HCT116 (cell line): Measurements from ENCODE around the gene ZAP70. TPM values are rescaled to one million over a fixed set of nuclear protein-coding genes. Genes with fewer than 3 reads are reported as not detected.

Experiments
- ATAC-seq: fragments of 200-7000 bp; cut with Tn5 transposase; 2 replicates; pipeline ENCODE4 v1.9.1; 2020; ENCODE audit warnings: mild to moderate bottlenecking, moderate library complexity
- BruUV-seq: library from RNA; stranded (reverse); fragments of 400-500 nt; replicated peaks from 2 replicates; lab custom pipeline; 2021; lab: Mats Ljungman, UMichigan
- CTCF ChIA-PET: fragments of 300-600 bp; sonication (Branson Sonifier 250); formaldehyde crosslinking; loops from one replicate; lab custom pipeline; 2021; ENCODE audit warnings: antibody characterized with exemption; lab: Charles Lee
- POLR2A ChIA-PET: fragments of 300-600, 350-600 bp; sonication (Branson Sonifier 250); formaldehyde crosslinking; loops from one replicate; lab custom pipeline; 2021; ENCODE audit warnings: antibody characterized with exemption; lab: Charles Lee
- RAD21 ChIA-PET, 2 experiments: fragments of 300-600 bp; sonication (Branson Sonifier 250); formaldehyde crosslinking; loops; one replicate each; lab custom pipeline; 2023; ENCODE audit warnings: low total read pairs in 2 of 2; ENCODE audit not compliant: uncharacterized antibody in 2 of 2, unreplicated experiment in 2 of 2, low non-redundant PET in 1 of 2; lab: Charles Lee
- DNase-seq: peaks from one replicate; pipeline ENCODE4 v3.0.0-alpha.2; 2010; ENCODE audit warnings: low read depth, low spot score
- H2AFZ ChIP-seq: fragments of 200-600 bp; shearing (Covaris generic), sonication (generic); 2 replicates; pipeline ENCODE4 v1.6.1; 2017; ENCODE audit warnings: low read depth, mixed run types, mixed read lengths, antibody characterized with exemption, low read length; ENCODE audit not compliant: poor library complexity, severe bottlenecking
- H3K27ac ChIP-seq: 2 replicates; pipeline ENCODE4 v1.5.1; 2012; ENCODE audit warnings: low read depth, low read length
- H3K27me3 ChIP-seq: fragments of 200-600 bp; sonication (generic); 2 replicates; pipeline ENCODE4 v1.6.1; 2016; ENCODE audit warnings: mixed run types, low read length, mixed read lengths; ENCODE audit not compliant: insufficient read depth
- H3K36me3 ChIP-seq, 2 experiments: fragments of 200-500 bp in 1 of 2; fragments of 200-600 bp in 1 of 2; sonication (Bioruptor generic) in 1 of 2; sonication (generic) in 1 of 2; 2 replicates each; pipeline versions ENCODE4 v1.5.1 to v1.6.1; 2014 to 2016; ENCODE audit warnings: low read length in 2 of 2, inconsistent platforms in 1 of 2, mixed read lengths in 1 of 2, mixed run types in 1 of 2; ENCODE audit not compliant: insufficient read depth in 2 of 2, control insufficient read depth in 1 of 2
- H3K4me1 ChIP-seq, 2 experiments: fragments of 200-600 bp in 1 of 2; sonication (generic) in 1 of 2; 2 replicates each; pipeline versions ENCODE4 v1.5.1 to v1.6.1; 2012 to 2017; ENCODE audit warnings: low read length in 2 of 2, inconsistent platforms in 1 of 2, mild to moderate bottlenecking in 1 of 2, mixed read lengths in 1 of 2, mixed run types in 1 of 2, moderate library complexity in 1 of 2; ENCODE audit not compliant: insufficient read depth in 2 of 2, control insufficient read depth in 1 of 2
- H3K4me2 ChIP-seq: fragments of 200-600 bp; sonication (generic); 2 replicates; pipeline ENCODE4 v1.6.1; 2017; ENCODE audit warnings: mixed run types, low read length, mixed read lengths
- H3K4me3 ChIP-seq, 2 experiments: fragments of 200-600 bp in 1 of 2; sonication (generic) in 1 of 2; replicated peaks in 1 of 2; 2 replicates each; pipeline ENCODE4 v1.5.1; 2011 to 2016; ENCODE audit warnings: low read length in 2 of 2, control low read depth in 1 of 2, low read depth in 1 of 2, mild to moderate bottlenecking in 1 of 2, mixed read lengths in 1 of 2, mixed run types in 1 of 2
- H3K79me2 ChIP-seq: fragments of 200-600 bp; sonication (generic); 2 replicates; pipeline ENCODE4 v1.6.1; 2017; ENCODE audit warnings: mild to moderate bottlenecking, mixed run types, low read length, moderate library complexity, mixed read lengths; ENCODE audit not compliant: insufficient read depth
- H3K9ac ChIP-seq: fragments of 200-600 bp; sonication (generic); 2 replicates; pipeline ENCODE4 v1.6.1; 2016; ENCODE audit warnings: low read length, mixed read lengths
- H3K9me2 ChIP-seq: fragments of 200-600 bp; sonication (generic), shearing (Covaris generic); 2 replicates; pipeline ENCODE4 v1.6.1; 2017; ENCODE audit warnings: mixed run types, mild to moderate bottlenecking, moderate library complexity; ENCODE audit not compliant: insufficient read depth
- H3K9me3 ChIP-seq, 2 experiments: fragments of 200-500 bp in 1 of 2; fragments of 200-600 bp in 1 of 2; sonication (Bioruptor generic) in 1 of 2; sonication (generic) in 1 of 2; 2 replicates each; pipeline ENCODE4 v1.6.1; 2014 to 2017; ENCODE audit warnings: low read length in 2 of 2, mixed read lengths in 2 of 2, inconsistent platforms in 1 of 2, low read depth in 1 of 2, mild to moderate bottlenecking in 1 of 2, mixed run types in 1 of 2, moderate library complexity in 1 of 2; ENCODE audit not compliant: control insufficient read depth in 1 of 2, insufficient read depth in 1 of 2
- H4K20me1 ChIP-seq: fragments of 200-600 bp; sonication (generic), shearing (Covaris generic); 2 replicates; pipeline ENCODE4 v1.6.1; 2017; ENCODE audit warnings: mixed run types, mild to moderate bottlenecking, moderate library complexity; ENCODE audit not compliant: insufficient read depth
- CBX3 ChIP-seq: IDR thresholded peaks from 2 replicates; pipeline ENCODE4 v1.6.1; 2012; ENCODE audit warnings: low read depth
- CTCF ChIP-seq, 3 experiments: fragments of 200-600 bp in 1 of 3; sonication (generic) in 1 of 3; IDR thresholded peaks in 2 of 3; conservative IDR thresholded peaks in 1 of 3; 2 replicates each; pipeline ENCODE4 v1.5.1; 2012 to 2017; ENCODE audit warnings: low read depth in 2 of 3, low read length in 2 of 3, antibody characterized with exemption in 1 of 3, borderline replicate concordance in 1 of 3, control low read depth in 1 of 3, mild to moderate bottlenecking in 1 of 3, mixed read lengths in 1 of 3, mixed run types in 1 of 3, moderate library complexity in 1 of 3; ENCODE audit not compliant: insufficient read depth in 1 of 3
- EGR1 ChIP-seq: IDR thresholded peaks from 2 replicates; pipeline ENCODE4 v1.6.1; 2012; ENCODE audit warnings: low read depth
- EZH2phosphoT487 ChIP-seq: fragments of 200-600 bp; IDR thresholded peaks from 2 replicates; pipeline ENCODE4 v1.6.1; 2018; ENCODE audit warnings: antibody characterized with exemption, borderline replicate concordance
- intact Hi-C: fragments of 100-400 bp; cut with micrococcal nuclease; formaldehyde crosslinking; loops from 2 replicates; pipeline ENCODE4 v1.10.0; 2022
- total RNA-seq: library from RNA; stranded (reverse); gene quantifications from one replicate; pipeline ENCODE4 v1.2.1, GENCODE V29; 2021; ENCODE audit not compliant: unreplicated experiment
- TF ChIP-seq, protein P1 (sequence below): IDR thresholded peaks from 2 replicates; pipeline ENCODE4 v1.6.1; 2012

Gene ZAP70
- total RNA-seq, 1 experiment from 2014 or later, result 0.91 TPM

GRCh38 chr2:97741686-97742085 lies 28.3 kb downstream of the ZAP70 start:
- no peaks in the 10 kb centered on the region for H3K27me3 ChIP-seq
- no peak for TF ChIP-seq EZH2phosphoT487
- no peak for TF ChIP-seq EGR1
- H2AFZ ChIP-seq, result no peak overlapping the region
- POLR2A ChIA-PET, result no interaction called here
- H3K36me3 ChIP-seq, result no peaks in the 10 kb centered on the region
- no peaks in the 10 kb centered on the region for H4K20me1 ChIP-seq
- ATAC-seq (no peak), DNase-seq (no peak)
- no peak overlapping the region for H3K27ac ChIP-seq
- H3K9ac ChIP-seq, result no peak overlapping the region
- CTCF ChIA-PET, result interaction anchor here (1.4 to 2.4 kb wide), 4 partner anchors 11 to 643 kb away, joined by 4 to 19 read pairs (median 10); no protein-coding TSS in a partner anchor
- peaks cover 0 to 18% of the 10 kb centered on the region in 2 experiments; a peak in 2 of 4 replicates for H3K4me1 ChIP-seq
- H3K4me3 ChIP-seq, result no peak overlapping the region
- BruUV-seq, result no TSS peak
- H3K9me2 ChIP-seq, result no peaks in the 10 kb centered on the region
- no peaks in the 10 kb centered on the region for H3K79me2 ChIP-seq
- intact Hi-C loops, result no loop called here
- H3K9me3 ChIP-seq, result no peaks in the 10 kb centered on the region
- H3K4me2 ChIP-seq, result no peak overlapping the region
- RAD21 ChIA-PET, result interaction anchor here (1.2 kb wide), 2 partner anchors 643 kb away, joined by 3 to 4 read pairs; no protein-coding TSS in a partner anchor

GRCh38 chr2:97742381-97742847 lies 29.0 kb downstream of the ZAP70 start:
- Histone ChIP-seq H3K9ac (no peak overlapping the region), H3K27me3 (no peaks in the 10 kb centered on the region), H3K4me3 (no peak overlapping the region), H2AFZ (no peak overlapping the region), H3K79me2 (no peaks in the 10 kb centered on the region), H4K20me1 (no peaks in the 10 kb centered on the region), H3K9me3 (no peaks in the 10 kb centered on the region), H3K4me2 (peak overlapping the region; percentile 27), H3K27ac (no peak overlapping the region)
- no TSS peak for BruUV-seq
- no peak for DNase-seq
- RAD21 ChIA-PET, result no interaction called here
- CTCF ChIA-PET, result no interaction called here
- intact Hi-C loops, result no loop called here
- POLR2A ChIA-PET, result no interaction called here
- TF ChIP-seq CBX3 (no peak), CTCF (IDR thresholded peaks at IDR 0.05 in 2 of 3, conservative IDR thresholded peaks at IDR 0.05 in 1 of 3; ENCODE audit: borderline replicate concordance in 1 of 3, insufficient read depth in 1 of 3, low read depth in 2 of 3, low read length in 2 of 3) (no peak)
- TF ChIP-seq, protein P1, sequence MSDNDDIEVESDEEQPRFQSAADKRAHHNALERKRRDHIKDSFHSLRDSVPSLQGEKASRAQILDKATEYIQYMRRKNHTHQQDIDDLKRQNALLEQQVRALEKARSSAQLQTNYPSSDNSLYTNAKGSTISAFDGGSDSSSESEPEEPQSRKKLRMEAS, result peak; percentile 36; the same call in 1 of the 2 replicates
- TF ChIP-seq, all 23 proteins: peak for 1
- H3K9me2 ChIP-seq, result no peaks in the 10 kb centered on the region
- no peaks in the 10 kb centered on the region for H3K36me3 ChIP-seq
- ATAC-seq, result no peak
- H3K4me1 ChIP-seq, result peaks cover 0 to 18% of the 10 kb centered on the region in 2 experiments; a peak in 2 of 4 replicates
